ENCODE results near the gene MYLK.

MYLK gene

DNA sequence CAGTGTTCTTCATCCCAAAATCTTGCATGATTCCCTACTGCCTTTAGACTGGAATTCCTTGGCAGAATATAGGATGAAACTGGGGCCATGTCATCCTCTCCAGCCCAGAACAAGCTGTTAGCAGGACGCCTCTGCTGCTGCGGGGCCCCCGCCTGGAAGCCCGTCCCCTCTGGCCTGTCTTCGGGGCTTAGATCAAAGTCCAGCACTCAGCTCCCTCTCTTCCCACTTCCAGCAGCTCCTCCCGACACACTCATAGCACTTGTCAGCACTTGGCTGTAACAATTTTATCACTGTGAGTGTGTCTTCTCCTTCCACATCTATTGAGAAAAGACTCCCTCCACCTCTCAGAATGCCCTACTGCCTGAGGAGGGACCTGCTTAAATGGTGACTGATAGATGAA is 187.3 kb downstream of the MYLK start:
- ChIA-PET POLR2A (no interaction called here), CTCF (interaction anchor here (1.3 to 5.4 kb wide), 4 partner anchors 9 to 54 kb away, joined by 3 to 69 read pairs (median 13); no protein-coding TSS in a partner anchor)
- TF ChIP-seq, protein P1, sequence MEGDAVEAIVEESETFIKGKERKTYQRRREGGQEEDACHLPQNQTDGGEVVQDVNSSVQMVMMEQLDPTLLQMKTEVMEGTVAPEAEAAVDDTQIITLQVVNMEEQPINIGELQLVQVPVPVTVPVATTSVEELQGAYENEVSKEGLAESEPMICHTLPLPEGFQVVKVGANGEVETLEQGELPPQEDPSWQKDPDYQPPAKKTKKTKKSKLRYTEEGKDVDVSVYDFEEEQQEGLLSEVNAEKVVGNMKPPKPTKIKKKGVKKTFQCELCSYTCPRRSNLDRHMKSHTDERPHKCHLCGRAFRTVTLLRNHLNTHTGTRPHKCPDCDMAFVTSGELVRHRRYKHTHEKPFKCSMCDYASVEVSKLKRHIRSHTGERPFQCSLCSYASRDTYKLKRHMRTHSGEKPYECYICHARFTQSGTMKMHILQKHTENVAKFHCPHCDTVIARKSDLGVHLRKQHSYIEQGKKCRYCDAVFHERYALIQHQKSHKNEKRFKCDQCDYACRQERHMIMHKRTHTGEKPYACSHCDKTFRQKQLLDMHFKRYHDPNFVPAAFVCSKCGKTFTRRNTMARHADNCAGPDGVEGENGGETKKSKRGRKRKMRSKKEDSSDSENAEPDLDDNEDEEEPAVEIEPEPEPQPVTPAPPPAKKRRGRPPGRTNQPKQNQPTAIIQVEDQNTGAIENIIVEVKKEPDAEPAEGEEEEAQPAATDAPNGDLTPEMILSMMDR (IDR thresholded peaks at IDR 0.05; ENCODE audit: insufficient read depth, low read length, missing control alignments), result no peak
- no peak overlapping the region for H3K4me3 ChIP-seq (ENCODE audit: low read depth, low read length)
- no peak for DNase-seq (ENCODE audit: low read depth, low spot score)

DNA sequence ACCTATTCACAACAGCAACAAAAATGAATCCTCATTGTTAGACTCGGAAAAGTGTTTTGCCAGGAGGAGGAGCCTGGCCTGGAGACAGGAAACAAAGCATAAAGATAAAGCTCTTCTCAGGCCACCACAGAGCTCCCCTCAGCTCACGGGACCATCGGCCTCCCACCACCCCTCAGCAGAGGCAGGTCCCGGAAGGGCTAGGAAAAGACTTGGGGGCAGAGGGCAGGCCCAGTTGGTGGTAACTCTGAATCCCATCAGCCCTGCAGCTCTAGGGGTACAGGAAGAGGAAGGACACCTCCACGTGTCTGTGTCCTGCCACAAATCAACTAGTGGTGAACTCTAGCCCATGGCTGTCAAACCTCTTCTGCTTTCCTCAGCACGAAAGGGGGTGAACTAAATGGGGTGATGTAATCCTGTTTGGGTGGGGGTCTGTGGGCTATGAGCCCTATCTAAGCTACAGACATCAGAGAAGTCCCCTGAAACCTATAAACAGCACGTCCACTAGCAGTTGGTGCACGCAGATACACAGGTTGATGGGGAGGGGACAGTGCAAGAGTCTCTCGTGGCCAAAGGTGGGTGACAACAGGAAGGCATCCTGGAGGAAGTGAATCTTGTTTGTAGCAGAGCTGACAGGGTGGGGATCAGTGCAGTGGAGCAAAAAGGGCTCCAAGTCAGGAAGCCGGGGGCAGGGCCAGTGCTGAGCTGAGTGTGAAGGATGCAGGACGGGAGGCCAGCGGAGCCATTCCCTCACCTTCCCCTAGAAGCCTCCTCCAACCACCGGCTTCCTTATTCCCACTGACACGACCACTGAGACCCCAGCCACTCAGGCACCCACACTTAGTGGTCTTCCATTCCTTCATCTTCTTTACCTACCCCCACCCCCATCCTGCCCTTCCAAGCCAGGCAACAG is 188.1 kb downstream of the MYLK start:
- TF ChIP-seq, protein P1 (IDR thresholded peaks at IDR 0.05; ENCODE audit: insufficient read depth, low read length, missing control alignments), result no peak
- H3K4me3 ChIP-seq (ENCODE audit: low read depth, low read length), result no peak overlapping the region
- DNase-seq (ENCODE audit: low read depth, low spot score), result no peak
- ChIA-PET CTCF (interaction anchor here (1.3 to 5.4 kb wide), 7 partner anchors 8 to 53 kb away, joined by 4 to 69 read pairs (median 5); no protein-coding TSS in a partner anchor), POLR2A (interaction anchor here (1.4 kb wide), 1 partner anchor 43 kb away, joined by 5 read pairs; no protein-coding TSS in a partner anchor)

DNA sequence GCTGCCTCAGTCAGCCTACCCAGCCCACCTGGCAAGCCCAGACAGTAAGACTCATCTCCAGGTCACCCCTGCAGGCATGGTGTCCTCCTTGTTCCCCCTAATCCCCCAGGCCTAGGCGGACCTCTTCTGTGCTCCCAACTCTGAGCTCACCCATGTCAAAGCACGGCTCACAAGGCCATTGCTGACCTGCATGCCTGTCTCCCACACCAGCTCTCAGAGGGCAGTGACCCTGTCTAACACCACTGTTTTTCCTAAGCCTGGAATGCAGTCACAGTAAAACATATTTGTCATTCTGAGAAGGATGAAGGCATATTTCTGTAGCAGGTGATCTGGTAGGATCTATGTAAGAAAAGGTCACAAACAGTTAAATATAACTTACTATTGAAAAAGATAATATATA is 189.0 kb downstream of the MYLK start:
- POLR2A ChIA-PET, result interaction anchor here (1.4 kb wide), 1 partner anchor 42 kb away, joined by 5 read pairs; no protein-coding TSS in a partner anchor
- TF ChIP-seq, protein P1 (IDR thresholded peaks at IDR 0.05; ENCODE audit: insufficient read depth, low read length, missing control alignments), result no peak
- CTCF ChIA-PET, result interaction anchor here (1.1 to 5.4 kb wide), 7 partner anchors 9 to 53 kb away, joined by 3 to 69 read pairs (median 5); no protein-coding TSS in a partner anchor
- no peak for DNase-seq (ENCODE audit: low read depth, low spot score)
- H3K4me3 ChIP-seq (ENCODE audit: low read depth, low read length), result no peak overlapping the region

DNA sequence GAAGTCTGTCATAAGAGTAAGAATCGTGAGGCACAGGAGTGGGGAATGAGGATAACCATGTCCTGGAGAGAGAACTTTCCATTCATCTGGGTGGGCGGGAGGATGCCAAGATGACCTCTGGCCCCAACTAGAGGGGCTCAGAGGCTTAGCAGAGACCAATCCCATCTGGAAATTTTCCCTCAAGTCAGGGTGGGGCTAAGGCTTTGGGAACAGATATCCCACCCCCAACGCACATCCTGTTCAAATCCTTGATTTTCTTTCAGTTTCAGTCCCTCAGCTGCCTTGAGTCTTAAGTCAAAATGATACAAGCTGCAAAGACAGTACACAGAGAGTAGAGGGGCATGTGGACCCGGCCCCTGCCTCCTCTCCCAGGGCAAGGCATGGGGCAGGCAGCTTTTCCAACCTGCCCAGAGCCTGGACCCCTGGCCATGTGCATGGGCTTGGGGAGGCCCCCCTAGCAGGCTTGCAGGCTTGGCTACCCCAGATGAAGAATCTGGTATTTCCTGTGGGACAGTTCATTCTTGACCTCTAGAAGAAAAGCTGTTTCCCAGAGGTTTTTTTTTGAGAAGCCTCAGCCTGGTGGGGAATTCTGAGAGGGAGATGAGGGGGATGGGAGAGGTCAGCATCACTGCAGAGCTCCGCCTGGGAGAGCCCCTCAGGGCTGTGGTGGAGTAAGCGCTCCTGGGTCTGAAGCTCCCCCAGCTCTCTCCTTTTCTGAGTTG is 189.6 kb downstream of the MYLK start:
- CTCF ChIA-PET, result interaction anchor here (0.8 to 5.4 kb wide), 7 partner anchors 8 to 52 kb away, joined by 3 to 69 read pairs (median 5); no protein-coding TSS in a partner anchor
- DNase-seq (ENCODE audit: low read depth, low spot score), result no peak
- TF ChIP-seq, protein P1 (IDR thresholded peaks at IDR 0.05; ENCODE audit: insufficient read depth, low read length, missing control alignments), result no peak
- H3K4me3 ChIP-seq (ENCODE audit: low read depth, low read length), result no peak overlapping the region
- POLR2A ChIA-PET, result interaction anchor here (1.4 kb wide), 1 partner anchor 41 kb away, joined by 5 read pairs; no protein-coding TSS in a partner anchor

DNA sequence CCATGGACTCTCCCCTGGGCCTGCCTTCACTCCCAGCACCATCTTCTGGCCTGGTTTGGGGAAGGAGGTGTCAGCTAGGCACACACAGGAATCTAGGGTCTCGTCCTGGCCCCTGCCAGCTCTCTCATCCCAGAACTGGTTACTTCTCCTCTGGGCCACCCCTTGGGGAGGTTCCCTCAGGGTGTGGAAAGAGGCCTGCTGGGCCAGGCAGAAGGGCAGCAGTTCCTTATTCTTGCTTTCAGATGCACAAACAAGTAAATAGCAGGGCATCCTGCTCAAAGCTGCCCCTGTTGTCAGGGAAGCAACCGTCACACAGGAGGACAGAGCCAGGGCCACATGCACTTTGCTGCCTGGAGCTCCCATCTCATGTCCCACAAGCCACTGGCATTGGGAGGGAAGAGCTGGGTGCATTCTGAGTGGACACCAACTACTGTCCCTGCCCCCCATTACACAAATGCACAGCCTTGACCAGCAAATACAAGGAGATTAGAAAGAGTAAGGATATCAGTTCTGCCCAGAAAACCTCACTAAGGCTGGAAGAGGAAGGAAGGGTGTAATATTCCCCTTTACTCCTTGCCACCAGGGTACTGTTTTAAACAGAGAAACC is 190.4 kb downstream of the MYLK start:
- ChIA-PET POLR2A (no interaction called here), CTCF (interaction anchor here (1.3 to 5.4 kb wide), 4 partner anchors 8 to 51 kb away, joined by 4 to 69 read pairs (median 15); no protein-coding TSS in a partner anchor)
- DNase-seq (ENCODE audit: low read depth, low spot score), result no peak
- TF ChIP-seq, protein P1 (IDR thresholded peaks at IDR 0.05; ENCODE audit: insufficient read depth, low read length, missing control alignments), result no peak
- H3K4me3 ChIP-seq (ENCODE audit: low read depth, low read length), result no peak overlapping the region

All from AG04449 (cell line).